SU-DHL-6 (cell line): ENCODE data around the gene CISTR.

Experiments
- H2AFZ ChIP-seq: fragments of 200-600 bp; sonication (generic); 2 replicates; pipeline ENCODE4 v1.6.1; 2014; ENCODE audit warnings: low read depth, mild to moderate bottlenecking, moderate library complexity, mixed read lengths, antibody characterized with exemption, low read length; ENCODE audit not compliant: severe bottlenecking
- H3F3A ChIP-seq: fragments of 200-600 bp; shearing (Covaris generic); 2 replicates; pipeline ENCODE4 v1.6.0; 2016; ENCODE audit warnings: antibody characterized with exemption, mild to moderate bottlenecking; ENCODE audit not compliant: insufficient read depth
- H3K27ac ChIP-seq: fragments of 200-600 bp; sonication (generic); 2 replicates; pipeline ENCODE4 v1.5.1; 2016; ENCODE audit warnings: low read depth, mild to moderate bottlenecking, low read length, moderate library complexity, mixed read lengths
- H3K27me3 ChIP-seq: fragments of 200-600 bp; sonication (generic), shearing (Covaris generic); 2 replicates; pipeline ENCODE4 v1.6.0; 2014; ENCODE audit warnings: mild to moderate bottlenecking, low read length
- H3K36me3 ChIP-seq: fragments of 200-600 bp; sonication (generic); 2 replicates; pipeline ENCODE4 v1.6.1; 2014; ENCODE audit warnings: mild to moderate bottlenecking, low read length, mixed read lengths
- H3K4me2 ChIP-seq: fragments of 300-600, 200-600 bp; shearing (Covaris generic), sonication (generic); 2 replicates; pipeline ENCODE4 v1.6.0; 2014; ENCODE audit warnings: low read length, low read depth, mild to moderate bottlenecking; ENCODE audit not compliant: poor library complexity, severe bottlenecking
- H3K4me3 ChIP-seq: fragments of 200-600 bp; sonication (generic); 2 replicates; pipeline ENCODE4 v1.5.1; 2014; ENCODE audit warnings: antibody characterized with exemption, low read length, mild to moderate bottlenecking, mixed read lengths; ENCODE audit not compliant: insufficient read depth, poor library complexity, severe bottlenecking
- H3K79me2 ChIP-seq: fragments of 200-600 bp; sonication (generic); 2 replicates; pipeline ENCODE4 v1.6.1; 2014; ENCODE audit warnings: mild to moderate bottlenecking, low read length, moderate library complexity; ENCODE audit not compliant: insufficient read depth
- H3K9ac ChIP-seq: fragments of 200-600 bp; sonication (generic); 2 replicates; pipeline ENCODE4 v1.7.0; 2014; ENCODE audit warnings: mild to moderate bottlenecking, low read length
- H3K9me2 ChIP-seq: fragments of 200-600 bp; sonication (generic); replicated peaks from 2 replicates; pipeline ENCODE4 v1.6.1; 2014; ENCODE audit warnings: low read length; ENCODE audit not compliant: insufficient read depth
- H3K9me3 ChIP-seq: fragments of 200-600 bp; sonication (generic); 2 replicates; pipeline ENCODE4 v1.6.1; 2014; ENCODE audit warnings: low read length, mixed read lengths; ENCODE audit not compliant: insufficient read depth
- H4K20me1 ChIP-seq: fragments of 200-600 bp; sonication (generic); 2 replicates; pipeline ENCODE4 v1.6.1; 2014; ENCODE audit warnings: low read depth, mild to moderate bottlenecking, antibody characterized with exemption, low read length, moderate library complexity, mixed read lengths
- CTCF ChIP-seq: fragments of 200-600 bp; sonication (generic); IDR thresholded peaks from one replicate; pipeline ENCODE4 v1.5.1; 2017; ENCODE audit warnings: antibody characterized with exemption, mild to moderate bottlenecking, low read length, moderate library complexity; ENCODE audit not compliant: insufficient read depth, poor library complexity, severe bottlenecking
- EZH2phosphoT487 ChIP-seq: fragments of 200-600 bp; sonication (generic), shearing (Covaris generic); conservative IDR thresholded peaks from 2 replicates; pipeline ENCODE4 v1.6.1; 2018; ENCODE audit warnings: mild to moderate bottlenecking, antibody characterized with exemption, low read length, moderate library complexity, mixed read lengths

The CISTR gene

GRCh38 chr12:53751336-53752191, at the start of gene CISTR:
CISTR (minus strand) TSS chr12:53751979.
- Histone ChIP-seq H3F3A (peaks cover 35% of the 10 kb centered on the region), H3K9me2 (no peaks in the 10 kb centered on the region), H3K27me3 (no peaks in the 10 kb centered on the region), H3K9ac (peak within 1 kb of the TSS; percentile 52), H3K4me3 (peak within 1 kb of the TSS; percentile 16), H3K4me2 (peak within 1 kb of the TSS; percentile 65), H3K36me3 (no peaks in the 10 kb centered on the region), H2AFZ (peak within 1 kb of the TSS; percentile 69), H3K27ac (peak within 1 kb of the TSS; percentile 87), H3K9me3 (no peaks in the 10 kb centered on the region), H3K79me2 (no peaks in the 10 kb centered on the region), H4K20me1 (no peaks in the 10 kb centered on the region)
- TF ChIP-seq EZH2phosphoT487 (no peak), CTCF (no peak)

- no peak overlapping the region for H3K4me3 ChIP-seq
Observed at GRCh38 chr12:53798575-53798974, 46.8 kb upstream of the CISTR start.

GRCh38 chr12:53795927-53796326, 44.1 kb upstream of the CISTR start:
- H3K27ac ChIP-seq = no peak overlapping the region
- no peaks in the 10 kb centered on the region for H3F3A ChIP-seq
- no peak overlapping the region for H2AFZ ChIP-seq
- no peaks in the 10 kb centered on the region for H3K27me3 ChIP-seq
- no peaks in the 10 kb centered on the region for H3K36me3 ChIP-seq
- no peaks in the 10 kb centered on the region for H4K20me1 ChIP-seq
- H3K79me2 ChIP-seq = no peaks in the 10 kb centered on the region
- no peaks in the 10 kb centered on the region for H3K9me3 ChIP-seq
- no peak overlapping the region for H3K9ac ChIP-seq
- TF ChIP-seq EZH2phosphoT487 = no peak
- no peak for TF ChIP-seq CTCF
- no peak overlapping the region for H3K4me3 ChIP-seq
- H3K4me2 ChIP-seq = no peak overlapping the region
- H3K9me2 ChIP-seq = no peaks in the 10 kb centered on the region

More at GRCh38 chr12:53798575-53798974, 46.8 kb upstream of the CISTR start:
- Histone ChIP-seq H3K4me2 (no peak overlapping the region), H3K36me3 (no peaks in the 10 kb centered on the region), H3K79me2 (no peaks in the 10 kb centered on the region), H3K27ac (no peak overlapping the region), H3K9me2 (no peaks in the 10 kb centered on the region), H2AFZ (no peak overlapping the region), H3K27me3 (no peaks in the 10 kb centered on the region), H3K9me3 (no peaks in the 10 kb centered on the region), H3K9ac (no peak overlapping the region), H4K20me1 (no peaks in the 10 kb centered on the region), H3F3A (no peaks in the 10 kb centered on the region)
- TF ChIP-seq EZH2phosphoT487 = no peak
- TF ChIP-seq CTCF = no peak
